Astrocyte of the spinal cord (primary cell): Measurements from ENCODE around the gene P3H4.
A peak's percentile ranks its signal among the peaks of the same experiment; 100 is the strongest.

Experiments
- DNase-seq: peaks from one replicate; pipeline ENCODE4 v3.0.0; 2011; ENCODE audit warnings: low read depth, low spot score
- H3K4me3 ChIP-seq: 2 replicates; pipeline ENCODE4 v1.5.1; 2011; ENCODE audit warnings: low read depth, mild to moderate bottlenecking, low read length, moderate library complexity
- CTCF ChIP-seq: IDR thresholded peaks from 2 replicates; pipeline ENCODE4 v1.5.1; 2012; ENCODE audit warnings: low read depth, mild to moderate bottlenecking, low read length, inconsistent platforms
- in situ Hi-C: cut with HindIII; loops from 2 replicates; pipeline ENCODE4 v1.10.0; 2017; ENCODE audit warnings: low sequenced_read_pairs

The P3H4 gene

GRCh38 chr17:41787021-41787418 is 24.7 kb downstream of the P3H4 start:
- in situ Hi-C loops = no loop called here
- no peak for TF ChIP-seq CTCF
- H3K4me3 ChIP-seq = no peak overlapping the region
- DNase-seq = no peak

GRCh38 chr17:41786227-41787020 is 25.3 kb downstream of the P3H4 start, which contains the start of gene JUP:
Gene JUP (minus strand): TSS chr17:41786711. CDS start chr17:41771854, 14,857 bp downstream.
- TF ChIP-seq CTCF = peak; percentile 33
- in situ Hi-C loops = no loop called here
- peak within 1 kb of the TSS; percentile 74 for H3K4me3 ChIP-seq
- peak; percentile 100 for DNase-seq

- no peak for DNase-seq
- peak overlapping the region; percentile 74 for H3K4me3 ChIP-seq
- TF ChIP-seq CTCF = no peak
- in situ Hi-C loops = no loop called here
These were observed 25.9 kb downstream of the P3H4 start for GRCh38 chr17:41785859-41786226.

GRCh38 chr17:41785091-41785858 is 26.5 kb downstream of the P3H4 start:
- in situ Hi-C loops = no loop called here
- TF ChIP-seq CTCF = no peak
- peak overlapping the region; percentile 74 for H3K4me3 ChIP-seq
- DNase-seq = no peak

GRCh38 chr17:41784207-41784744 is 27.5 kb downstream of the P3H4 start:
- TF ChIP-seq CTCF = no peak
- H3K4me3 ChIP-seq = peak overlapping the region; percentile 74
- no peak for DNase-seq
- in situ Hi-C loops = no loop called here

- H3K4me3 ChIP-seq = no peak overlapping the region
- no peak for DNase-seq
- in situ Hi-C loops = no loop called here
- TF ChIP-seq CTCF = no peak
These were observed 29.6 kb downstream of the P3H4 start for GRCh38 chr17:41782142-41782541.
